Measurements from ENCODE around the gene KCNIP3.
"Not testable (repeated sequence)": the region's sequence is repeated elsewhere in the genome, so short reads cannot be mapped to it uniquely, and the experiment has no call there.

Gene KCNIP3

DNA sequence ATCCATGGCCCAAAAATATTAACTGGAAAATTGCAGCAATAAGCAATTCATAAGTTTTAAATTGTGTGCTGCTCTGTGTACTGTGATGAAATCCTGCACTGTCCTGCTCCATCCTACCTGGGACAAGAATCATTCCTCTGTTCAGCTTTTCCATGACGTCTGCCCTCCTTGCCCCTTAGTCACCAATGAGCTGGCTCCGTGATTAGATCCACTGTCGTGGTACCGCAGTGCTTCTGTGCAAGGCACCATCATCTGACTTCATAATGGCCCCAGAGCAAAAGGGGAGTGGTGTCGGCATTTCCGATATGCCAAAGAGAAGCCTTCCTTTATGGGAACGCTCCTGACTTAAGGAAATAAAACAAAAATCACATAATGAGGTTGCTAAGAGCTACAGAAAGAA is 101.9 kb downstream of the KCNIP3 start:
- H3K27me3 ChIP-seq (ENCODE audit: control insufficient read depth, insufficient read depth, low read length), result no peaks in the 10 kb centered on the region

GRCh38 chr2:95401480-95401879 is 104.3 kb downstream of the KCNIP3 start:
- Histone ChIP-seq H3K36me3 (ENCODE audit: control insufficient read depth, insufficient read depth, low read length) (no peaks in the 10 kb centered on the region), H3K27me3 (ENCODE audit: control insufficient read depth, insufficient read depth, low read length) (no peaks in the 10 kb centered on the region), H3K9me3 (ENCODE audit: control insufficient read depth, insufficient read depth, low read length) (no peaks in the 10 kb centered on the region), H3K27ac (ENCODE audit: low read length) (no peak overlapping the region), H3K4me3 (ENCODE audit: low read length) (no peak overlapping the region), H3K4me1 (ENCODE audit: control insufficient read depth, insufficient read depth, low read length) (no peaks in the 10 kb centered on the region)
- no peak for DNase-seq (ENCODE audit: low read depth, low spot score)
- WGBS (ENCODE audit: insufficient coverage, insufficient read length), result no CpG with 5 or more reads among the region's 9 CpGs

More for the DNA sequence above, 101.9 kb downstream of the KCNIP3 start:
- DNase-seq (ENCODE audit: low read depth, low spot score), result no peak
- Histone ChIP-seq H3K9me3 (ENCODE audit: control insufficient read depth, insufficient read depth, low read length) (no peaks in the 10 kb centered on the region), H3K4me3 (ENCODE audit: low read length) (no peak overlapping the region), H3K4me1 (ENCODE audit: control insufficient read depth, insufficient read depth, low read length) (no peaks in the 10 kb centered on the region), H3K36me3 (ENCODE audit: control insufficient read depth, insufficient read depth, low read length) (no peaks in the 10 kb centered on the region), H3K27ac (ENCODE audit: low read length) (no peak overlapping the region)
- no CpG with 5 or more reads among the region's 7 CpGs for WGBS (ENCODE audit: insufficient coverage, insufficient read length)

- not testable (repeated sequence) for DNase-seq (ENCODE audit: low read depth, low spot score); H3K27me3 ChIP-seq (ENCODE audit: control insufficient read depth, insufficient read depth, low read length); H3K27ac ChIP-seq (ENCODE audit: low read length); H3K9me3 ChIP-seq (ENCODE audit: control insufficient read depth, insufficient read depth, low read length); H3K4me1 ChIP-seq (ENCODE audit: control insufficient read depth, insufficient read depth, low read length); H3K36me3 ChIP-seq (ENCODE audit: control insufficient read depth, insufficient read depth, low read length)
- peak overlapping the region; percentile 82; the same call in 1 of the 2 replicates for H3K4me3 ChIP-seq (ENCODE audit: low read length)
- no CpG with 5 or more reads among the region's 10 CpGs for WGBS (ENCODE audit: insufficient coverage, insufficient read length)
Measured at GRCh38 chr2:95402004-95402369, 104.8 kb downstream of the KCNIP3 start.

- no CpG with 5 or more reads among the region's 64 CpGs for WGBS (ENCODE audit: insufficient coverage, insufficient read length)
- Histone ChIP-seq H3K36me3 (ENCODE audit: control insufficient read depth, insufficient read depth, low read length) (no peaks in the 10 kb centered on the region), H3K27ac (ENCODE audit: low read length) (no peak within 1 kb of the TSS), H3K9me3 (ENCODE audit: control insufficient read depth, insufficient read depth, low read length) (no peaks in the 10 kb centered on the region), H3K27me3 (ENCODE audit: control insufficient read depth, insufficient read depth, low read length) (no peaks in the 10 kb centered on the region), H3K4me3 (ENCODE audit: low read length) (peak within 1 kb of the TSS; percentile 82), H3K4me1 (ENCODE audit: control insufficient read depth, insufficient read depth, low read length) (no peaks in the 10 kb centered on the region)
- peak; percentile 67 for DNase-seq (ENCODE audit: low read depth, low spot score)
Measured at GRCh38 chr2:95402370-95403203, 105.4 kb downstream of the KCNIP3 start, which contains the start of gene FAHD2A. TSS of gene FAHD2A (plus strand) at chr2:95402708. CDS start at chr2:95405559, 2,851 bp downstream.

DNA sequence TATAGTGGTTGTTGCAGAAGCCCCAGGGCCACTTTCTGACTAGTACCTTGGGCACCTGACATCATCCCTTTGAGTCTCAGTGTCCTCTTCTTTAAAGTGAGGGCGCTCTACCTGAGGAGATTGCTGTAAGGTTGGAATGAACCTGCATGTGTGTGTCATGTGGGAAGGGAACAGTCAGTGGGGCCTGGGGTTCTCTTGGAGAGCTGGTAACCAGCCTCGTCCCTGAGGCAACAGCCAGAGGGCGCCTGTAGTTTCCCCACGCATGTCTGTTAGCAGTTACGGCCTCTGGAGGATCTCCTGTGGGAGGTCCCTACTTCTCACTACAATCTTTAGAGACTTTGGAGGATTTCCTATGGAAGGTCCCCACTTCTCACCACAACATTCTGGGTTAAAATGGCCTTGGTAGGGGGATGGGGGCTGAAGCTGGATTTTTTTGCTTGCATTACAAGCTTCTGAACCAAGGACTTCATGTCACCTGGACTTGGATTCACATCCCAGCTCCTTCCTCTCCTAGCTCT is 106.1 kb downstream of the KCNIP3 start:
- not testable (repeated sequence) for DNase-seq (ENCODE audit: low read depth, low spot score); H3K4me1 ChIP-seq (ENCODE audit: control insufficient read depth, insufficient read depth, low read length); H3K9me3 ChIP-seq (ENCODE audit: control insufficient read depth, insufficient read depth, low read length); H3K27me3 ChIP-seq (ENCODE audit: control insufficient read depth, insufficient read depth, low read length); H3K27ac ChIP-seq (ENCODE audit: low read length); H3K36me3 ChIP-seq (ENCODE audit: control insufficient read depth, insufficient read depth, low read length)
- WGBS (ENCODE audit: insufficient coverage, insufficient read length), result no CpG with 5 or more reads among the region's 5 CpGs
- H3K4me3 ChIP-seq (ENCODE audit: low read length), result peak overlapping the region; percentile 82; the same call in 1 of the 2 replicates

DNA sequence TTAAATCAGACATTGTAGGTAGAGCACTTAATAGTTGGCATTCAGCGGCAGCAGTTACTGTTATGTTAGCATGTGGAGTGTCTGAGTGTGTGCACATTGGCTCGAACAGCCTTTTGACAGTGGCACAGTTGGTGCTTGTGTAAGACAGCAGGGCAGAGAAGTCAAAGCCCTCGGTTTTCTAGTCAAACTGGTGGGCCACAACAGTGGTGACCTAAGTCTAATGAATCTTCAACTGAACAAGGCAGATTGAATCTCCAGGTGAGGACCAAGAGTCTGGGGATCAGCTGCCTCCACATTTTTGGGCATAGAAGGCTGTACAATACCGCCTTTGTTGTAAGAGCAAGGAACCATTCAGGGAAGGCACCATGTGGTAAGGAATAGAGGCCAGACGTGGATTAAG is 106.7 kb downstream of the KCNIP3 start:
- H3K27me3 ChIP-seq (ENCODE audit: control insufficient read depth, insufficient read depth, low read length); H3K27ac ChIP-seq (ENCODE audit: low read length); H3K4me3 ChIP-seq (ENCODE audit: low read length); H3K9me3 ChIP-seq (ENCODE audit: control insufficient read depth, insufficient read depth, low read length); H3K36me3 ChIP-seq (ENCODE audit: control insufficient read depth, insufficient read depth, low read length); H3K4me1 ChIP-seq (ENCODE audit: control insufficient read depth, insufficient read depth, low read length); DNase-seq (ENCODE audit: low read depth, low spot score): not testable (repeated sequence)
- WGBS (ENCODE audit: insufficient coverage, insufficient read length), result no CpG with 5 or more reads among the region's 5 CpGs

GRCh38 chr2:95404676-95405075 is 107.5 kb downstream of the KCNIP3 start:
- H3K36me3 ChIP-seq (ENCODE audit: control insufficient read depth, insufficient read depth, low read length); H3K4me3 ChIP-seq (ENCODE audit: low read length); H3K27me3 ChIP-seq (ENCODE audit: control insufficient read depth, insufficient read depth, low read length); H3K9me3 ChIP-seq (ENCODE audit: control insufficient read depth, insufficient read depth, low read length); H3K4me1 ChIP-seq (ENCODE audit: control insufficient read depth, insufficient read depth, low read length); DNase-seq (ENCODE audit: low read depth, low spot score); H3K27ac ChIP-seq (ENCODE audit: low read length): not testable (repeated sequence)
- WGBS (ENCODE audit: insufficient coverage, insufficient read length), result no CpG with 5 or more reads among the region's 3 CpGs

GRCh38 chr2:95411239-95411638 is 114.1 kb downstream of the KCNIP3 start:
- not testable (repeated sequence) for H3K4me3 ChIP-seq (ENCODE audit: low read length); DNase-seq (ENCODE audit: low read depth, low spot score); H3K27ac ChIP-seq (ENCODE audit: low read length); H3K4me1 ChIP-seq (ENCODE audit: control insufficient read depth, insufficient read depth, low read length); H3K36me3 ChIP-seq (ENCODE audit: control insufficient read depth, insufficient read depth, low read length); H3K9me3 ChIP-seq (ENCODE audit: control insufficient read depth, insufficient read depth, low read length); H3K27me3 ChIP-seq (ENCODE audit: control insufficient read depth, insufficient read depth, low read length)
- no CpG with 5 or more reads among the region's 5 CpGs for WGBS (ENCODE audit: insufficient coverage, insufficient read length)

- H3K9me3 ChIP-seq (ENCODE audit: control insufficient read depth, insufficient read depth, low read length); H3K27ac ChIP-seq (ENCODE audit: low read length); DNase-seq (ENCODE audit: low read depth, low spot score); H3K4me3 ChIP-seq (ENCODE audit: low read length); H3K36me3 ChIP-seq (ENCODE audit: control insufficient read depth, insufficient read depth, low read length); H3K4me1 ChIP-seq (ENCODE audit: control insufficient read depth, insufficient read depth, low read length); H3K27me3 ChIP-seq (ENCODE audit: control insufficient read depth, insufficient read depth, low read length): not testable (repeated sequence)
- WGBS (ENCODE audit: insufficient coverage, insufficient read length), result no CpG with 5 or more reads among the region's 9 CpGs
Measured at GRCh38 chr2:95414015-95414594, 117.0 kb downstream of the KCNIP3 start.

- DNase-seq (ENCODE audit: low read depth, low spot score); H3K27me3 ChIP-seq (ENCODE audit: control insufficient read depth, insufficient read depth, low read length); H3K4me3 ChIP-seq (ENCODE audit: low read length); H3K36me3 ChIP-seq (ENCODE audit: control insufficient read depth, insufficient read depth, low read length); H3K9me3 ChIP-seq (ENCODE audit: control insufficient read depth, insufficient read depth, low read length); H3K4me1 ChIP-seq (ENCODE audit: control insufficient read depth, insufficient read depth, low read length); H3K27ac ChIP-seq (ENCODE audit: low read length): not testable (repeated sequence)
- WGBS (ENCODE audit: insufficient coverage, insufficient read length), result no CpG with 5 or more reads among the region's 3 CpGs
Measured at GRCh38 chr2:95415138-95415537, 118.0 kb downstream of the KCNIP3 start.

Measured in iPS DF 6.9 (cell line).